Mesodermal cell (in vitro differentiated cells): ENCODE results near the gene CKAP2L.

ENCODE experiments used
- H3K27ac ChIP-seq: 2 replicates; pipeline ENCODE4 v1.7.0; 2013; ENCODE audit warnings: mild to moderate bottlenecking, low read depth, low read length, moderate library complexity; ENCODE audit not compliant: severe bottlenecking
- H3K36me3 ChIP-seq: 2 replicates; pipeline ENCODE4 v1.7.1; 2013; ENCODE audit warnings: mild to moderate bottlenecking, low read length, moderate library complexity; ENCODE audit not compliant: control insufficient read depth, insufficient read depth
- H3K4me1 ChIP-seq: one replicate; pipeline ENCODE4 v1.7.1; 2013; ENCODE audit warnings: mild to moderate bottlenecking, low read length; ENCODE audit not compliant: insufficient read depth, control insufficient read depth, poor library complexity, severe bottlenecking
- H3K4me3 ChIP-seq: 2 replicates; pipeline ENCODE4 v1.7.0; 2013; ENCODE audit warnings: low read length, control low read depth, mild to moderate bottlenecking; ENCODE audit not compliant: insufficient read depth, poor library complexity, severe bottlenecking; ENCODE audit errors: extremely low read depth
- H3K9me3 ChIP-seq: 2 replicates; pipeline ENCODE4 v1.7.1; 2013; ENCODE audit warnings: mild to moderate bottlenecking, low read length, moderate library complexity; ENCODE audit not compliant: control insufficient read depth
- WGBS, 2 experiments: methylation state at CpG; one replicate each; pipeline ENCODE4 v1.1.5; 2013; ENCODE audit warnings: missing lambda C conversion rate in 2 of 2; ENCODE audit not compliant: insufficient coverage in 2 of 2; 5-methylcytosine and 5-hydroxymethylcytosine counted together

The CKAP2L gene

DNA sequence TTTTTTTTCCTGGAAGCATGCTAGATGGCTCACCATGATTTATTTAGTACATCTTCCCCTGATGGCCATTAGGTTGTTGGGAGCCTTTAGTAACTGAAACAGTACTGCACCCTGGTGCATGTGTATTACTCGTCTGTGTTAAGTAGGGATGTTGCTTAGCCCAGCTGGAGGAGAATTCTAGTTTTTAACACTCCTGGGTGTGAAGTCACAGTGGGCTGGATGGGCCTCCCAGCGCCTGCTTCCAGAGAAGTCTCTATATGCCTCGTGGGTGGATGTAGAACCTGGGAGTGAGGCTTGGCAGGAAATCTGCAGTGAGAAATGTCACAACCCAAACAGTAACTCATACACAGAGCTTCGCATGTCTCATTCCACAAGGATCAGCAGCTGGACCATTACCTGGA is 72.5 kb downstream of the CKAP2L start:
- Histone ChIP-seq H3K9me3 (no peaks in the 10 kb centered on the region), H3K4me1 (peaks cover 25% of the 10 kb centered on the region), H3K27ac (no peak overlapping the region), H3K36me3 (no peaks in the 10 kb centered on the region), H3K4me3 (no peak overlapping the region)
- 82 to 90% methylated on average over 2 to 3 of the region's 4 CpGs for WGBS, 2 experiments

DNA sequence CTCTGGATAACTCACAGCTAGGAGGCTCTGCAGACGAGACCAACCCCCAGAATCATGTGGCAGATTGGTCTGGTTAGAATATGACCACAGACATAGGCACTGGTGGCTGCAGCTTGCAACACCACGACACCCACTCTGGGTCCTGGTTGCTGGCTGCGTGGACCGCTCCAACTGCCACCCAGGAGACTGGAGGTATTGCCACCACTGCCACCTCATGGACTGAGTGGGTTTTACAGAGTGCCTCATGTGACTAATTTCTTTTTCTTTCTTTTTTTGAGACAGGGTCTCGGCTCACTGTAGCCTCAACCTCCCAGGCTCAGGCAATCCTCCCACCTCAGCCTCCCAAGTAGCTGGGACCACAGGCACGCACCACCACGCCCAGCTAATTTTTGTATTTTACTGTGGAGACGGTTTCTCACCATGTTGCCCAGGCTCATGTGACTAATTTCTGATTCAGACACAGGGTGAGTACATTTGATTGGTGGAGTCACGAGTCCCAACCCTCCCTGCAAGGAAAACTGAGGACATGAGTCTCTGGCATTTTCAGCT is 73.5 kb downstream of the CKAP2L start:
- Histone ChIP-seq H3K36me3 (no peaks in the 10 kb centered on the region), H3K4me3 (no peak overlapping the region), H3K4me1 (peaks cover 25% of the 10 kb centered on the region), H3K27ac (no peak overlapping the region), H3K9me3 (no peaks in the 10 kb centered on the region)
- 78% methylated on average over 8 to 9 of the region's 9 CpGs for WGBS, 2 experiments

DNA sequence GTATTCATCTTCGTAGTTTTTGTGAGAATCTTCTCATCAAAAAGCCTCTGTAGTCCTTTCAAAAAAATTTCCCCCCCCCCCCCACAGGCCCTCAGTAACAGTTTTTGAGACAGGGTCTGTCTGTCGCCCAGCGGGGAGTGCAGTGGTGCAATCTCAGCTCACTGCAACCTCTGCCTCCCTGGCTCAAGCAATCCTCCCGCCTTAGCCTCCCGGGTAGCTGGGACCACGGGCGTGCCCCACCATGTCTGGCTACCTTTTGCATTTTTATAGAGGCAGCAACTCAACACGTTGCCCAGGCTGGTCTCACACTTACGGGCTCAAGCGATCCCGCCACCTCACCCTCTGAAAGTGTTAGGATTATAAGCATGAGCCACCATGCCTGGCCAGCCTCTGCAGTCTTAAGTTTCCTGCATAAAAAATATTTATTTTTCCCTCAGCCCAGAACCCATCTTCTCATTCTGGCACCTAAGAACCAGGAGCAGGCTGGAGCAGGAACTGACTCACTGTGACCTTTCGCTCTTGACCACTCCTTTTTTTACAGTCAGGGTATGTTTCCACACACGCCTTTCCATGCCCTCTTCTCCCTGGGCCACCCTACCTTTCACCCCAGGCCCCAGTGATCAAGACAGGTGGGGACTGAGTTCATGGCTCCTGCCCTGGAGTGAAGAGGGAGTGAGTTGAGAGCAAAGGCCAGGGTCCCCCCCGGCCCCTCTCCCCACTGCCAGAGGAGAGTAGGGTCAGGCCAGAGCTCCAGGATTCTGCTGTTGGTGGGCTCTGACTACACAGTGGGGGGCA is 76.1 kb downstream of the CKAP2L start:
- Histone ChIP-seq H3K4me3 (no peak overlapping the region), H3K4me1 (peaks cover 36% of the 10 kb centered on the region), H3K36me3 (no peaks in the 10 kb centered on the region), H3K9me3 (no peaks in the 10 kb centered on the region), H3K27ac (no peak overlapping the region)
- 94 to 97% methylated on average over 12 of the region's 14 CpGs for WGBS, 2 experiments

DNA sequence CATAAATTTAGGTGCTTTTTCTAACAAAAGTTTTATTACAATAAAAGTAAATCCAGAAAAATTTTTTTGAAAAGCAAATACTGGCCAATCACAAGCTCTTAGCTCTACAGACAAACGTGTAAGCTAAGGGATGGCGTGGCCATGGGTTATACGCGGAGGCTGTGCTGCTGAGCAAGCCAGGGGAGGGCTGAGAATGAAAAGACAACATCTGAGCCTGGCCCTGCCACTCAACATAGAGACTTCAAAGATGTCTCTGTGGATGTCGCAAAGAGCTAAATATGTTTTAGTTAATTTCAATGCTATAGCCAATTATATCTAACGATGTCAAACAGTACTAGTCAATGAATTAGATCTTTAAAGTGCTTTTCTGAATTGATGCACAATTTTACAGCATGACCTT is 76.9 kb downstream of the CKAP2L start:
- Histone ChIP-seq H3K4me3 (no peak overlapping the region), H3K36me3 (no peaks in the 10 kb centered on the region), H3K27ac (no peak overlapping the region), H3K4me1 (peaks cover 29% of the 10 kb centered on the region), H3K9me3 (no peaks in the 10 kb centered on the region)
- 91 to 94% methylated on average over 4 to 5 of the region's 6 CpGs for WGBS, 2 experiments
